HG02973 (cell line): ENCODE results near the gene PFKFB4.
"Not testable (repeated sequence)": the region's sequence is repeated elsewhere in the genome, so short reads cannot be mapped to it uniquely, and the experiment has no call there.

Experiments used
- ATAC-seq: cut with Tn5 transposase; IDR thresholded peaks from one replicate; pipeline ENCODE4 v1.9.1; 2021; ENCODE audit warnings: moderate library complexity; ENCODE audit not compliant: unreplicated experiment

The PFKFB4 gene

DNA sequence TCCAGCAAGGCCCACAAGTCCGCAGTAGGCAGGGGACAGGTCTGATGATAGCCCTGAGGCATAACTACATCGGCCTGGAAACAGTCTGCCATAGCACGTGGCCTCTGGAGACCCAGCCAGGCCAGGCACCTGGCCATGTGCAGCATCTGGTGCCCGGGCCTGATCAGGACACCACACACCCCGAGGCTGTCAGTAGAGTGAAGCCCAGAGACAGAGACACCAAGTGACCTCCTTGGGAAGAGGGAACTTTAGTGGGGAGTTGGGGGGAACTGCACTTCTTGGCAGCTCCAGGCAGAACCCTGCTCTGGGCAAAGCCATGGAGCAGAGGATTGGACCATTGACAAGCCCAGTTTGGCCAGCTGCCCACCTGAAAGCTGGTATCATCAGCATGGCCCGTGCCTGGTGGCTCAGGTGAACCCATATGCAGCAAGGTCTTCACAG lies 53.9 kb downstream of the PFKFB4 start:
- no peak for ATAC-seq

DNA sequence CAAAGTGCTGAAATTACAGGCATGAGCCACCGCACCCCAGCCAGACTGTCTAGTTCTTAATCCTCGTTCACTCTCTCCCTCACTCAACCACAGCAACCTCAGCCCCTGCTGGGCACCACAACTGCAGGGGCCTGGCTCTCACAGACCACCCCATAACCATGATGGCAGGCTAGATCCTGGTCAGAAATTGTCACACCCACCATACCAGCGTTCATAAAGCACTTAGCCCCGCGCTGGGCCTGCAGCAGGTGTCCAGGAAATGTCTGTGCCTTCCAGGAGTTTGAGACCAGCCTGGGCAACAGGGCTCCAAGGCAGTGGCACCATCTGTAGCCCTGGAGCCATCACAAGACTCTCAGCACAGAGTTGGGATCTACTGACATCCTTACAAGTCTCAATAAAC lies 54.5 kb downstream of the PFKFB4 start:
- ATAC-seq, result no peak

DNA sequence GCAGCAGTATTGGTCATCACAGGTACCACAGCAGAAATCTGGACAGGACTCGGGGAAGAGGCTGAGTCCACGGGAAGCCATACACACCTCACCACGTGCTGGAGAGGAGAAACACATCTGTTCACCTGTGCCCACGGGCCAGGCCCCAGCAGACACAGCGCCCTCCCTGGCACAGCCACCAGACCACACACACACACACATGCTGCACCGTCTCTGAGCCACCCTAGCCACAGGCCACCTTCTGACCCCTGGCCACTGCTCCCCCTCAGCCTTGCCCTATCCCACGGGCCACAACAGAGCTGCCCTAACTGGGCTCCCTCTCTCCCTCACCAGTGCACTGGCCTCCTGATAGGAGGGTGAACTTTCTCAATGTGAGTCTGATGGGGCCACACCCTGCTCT lies 55.4 kb downstream of the PFKFB4 start:
- ATAC-seq, result no peak

DNA sequence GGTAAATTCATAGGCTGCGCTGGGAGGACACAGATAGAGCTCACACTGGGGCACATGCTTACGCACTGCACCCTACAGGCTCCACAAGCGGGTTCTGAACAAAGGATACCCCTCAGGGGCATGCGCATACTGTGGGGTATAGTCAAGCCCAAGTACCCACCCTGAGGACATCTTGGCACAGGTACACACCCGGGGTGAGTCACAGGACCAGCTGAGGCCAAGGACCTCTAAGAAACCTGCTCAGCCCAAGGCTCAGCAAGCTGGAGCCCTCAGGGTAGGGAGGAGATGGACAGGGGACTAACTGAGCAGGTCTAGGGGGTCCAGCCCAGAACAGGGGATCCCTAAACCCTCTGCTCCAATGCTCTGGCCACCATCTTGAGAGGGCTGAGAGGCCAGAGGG lies 55.9 kb downstream of the PFKFB4 start:
- no peak for ATAC-seq

DNA sequence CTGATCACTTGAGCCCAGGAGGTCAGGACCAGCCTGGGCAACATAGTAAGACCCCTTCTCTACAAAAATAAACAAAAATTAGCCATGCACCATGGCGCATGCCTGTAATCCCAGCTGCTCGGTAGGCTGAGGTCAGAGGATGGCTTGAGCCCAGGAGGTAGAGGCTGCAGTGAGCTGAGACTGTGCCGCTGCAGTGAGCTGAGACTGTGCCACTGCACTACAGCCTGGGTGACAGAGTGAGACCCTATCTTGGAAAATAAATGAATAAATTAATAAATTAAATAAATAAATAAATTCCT lies 63.5 kb downstream of the PFKFB4 start:
- no peak for ATAC-seq

DNA sequence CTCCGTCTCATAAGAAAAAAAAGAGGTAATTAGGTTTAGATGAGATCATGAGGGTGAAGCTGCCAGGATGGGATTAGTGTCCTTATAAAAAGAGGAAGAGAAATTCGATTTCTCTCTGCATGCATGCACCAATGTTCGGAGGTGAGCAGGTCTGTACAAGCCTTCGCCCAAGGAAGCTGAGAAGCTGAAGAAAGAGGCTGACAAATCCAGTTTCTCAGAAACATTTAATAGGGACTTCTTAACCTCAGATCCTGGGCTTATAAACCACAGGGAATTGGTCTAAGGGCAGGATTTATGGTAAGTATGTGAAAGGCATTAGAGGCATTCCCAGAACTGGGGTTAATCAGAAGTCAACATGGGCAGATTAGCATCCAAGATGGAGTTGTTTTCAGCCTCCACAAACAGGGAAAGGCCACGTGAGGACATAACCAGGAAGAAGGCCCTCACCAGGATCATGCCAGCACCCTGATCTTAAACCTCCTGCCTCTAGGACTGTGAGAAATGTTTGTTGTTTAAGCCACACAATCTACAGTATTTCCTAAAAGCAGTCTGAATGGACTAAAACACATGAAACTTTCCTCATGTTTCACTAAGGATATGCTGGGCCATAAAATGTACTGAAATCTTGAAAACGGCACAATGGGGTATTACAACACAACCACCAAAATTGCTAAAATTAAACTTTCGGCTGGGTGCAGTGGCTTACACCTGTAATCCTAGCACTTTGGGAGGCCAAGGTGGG lies 64.0 kb downstream of the PFKFB4 start:
- no peak for ATAC-seq

DNA sequence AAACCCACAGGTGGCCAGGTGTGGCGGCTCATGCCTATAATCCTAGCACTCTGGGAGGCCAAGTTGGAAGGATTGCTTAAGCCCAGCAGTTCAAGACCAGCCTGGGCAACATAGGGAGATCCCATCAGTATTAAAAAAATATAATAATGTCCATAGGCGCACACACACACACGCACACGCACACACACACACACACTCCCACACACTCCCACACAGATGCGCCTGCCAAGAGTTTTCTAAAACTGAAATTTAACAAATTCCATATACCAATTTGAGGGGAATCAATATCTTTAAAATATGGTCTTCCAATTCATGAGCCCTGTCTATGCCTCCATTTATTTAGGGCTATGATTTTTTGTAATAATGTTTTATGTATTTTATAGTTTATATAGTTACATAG lies 69.7 kb downstream of the PFKFB4 start:
- ATAC-seq, result no peak

DNA sequence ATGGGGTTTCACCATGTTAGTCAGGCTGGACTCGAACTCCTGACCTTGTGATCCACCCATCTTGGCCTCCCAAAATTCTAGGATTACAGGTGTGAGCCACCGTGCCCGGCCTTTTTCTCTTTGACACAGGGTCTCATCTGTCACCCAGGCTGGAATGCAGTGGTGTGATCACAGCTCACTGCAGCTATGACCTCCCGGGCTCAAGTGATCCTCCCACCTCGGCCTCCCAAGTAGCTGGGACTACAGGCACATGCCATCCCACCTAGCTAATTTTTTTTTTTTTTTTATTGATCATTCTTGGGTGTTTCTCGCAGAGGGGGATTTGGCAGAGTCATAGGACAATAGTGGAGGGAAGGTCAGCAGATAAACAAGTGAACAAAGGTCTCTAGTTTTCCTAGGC lies 73.8 kb downstream of the PFKFB4 start:
- ATAC-seq, result not testable (repeated sequence)

DNA sequence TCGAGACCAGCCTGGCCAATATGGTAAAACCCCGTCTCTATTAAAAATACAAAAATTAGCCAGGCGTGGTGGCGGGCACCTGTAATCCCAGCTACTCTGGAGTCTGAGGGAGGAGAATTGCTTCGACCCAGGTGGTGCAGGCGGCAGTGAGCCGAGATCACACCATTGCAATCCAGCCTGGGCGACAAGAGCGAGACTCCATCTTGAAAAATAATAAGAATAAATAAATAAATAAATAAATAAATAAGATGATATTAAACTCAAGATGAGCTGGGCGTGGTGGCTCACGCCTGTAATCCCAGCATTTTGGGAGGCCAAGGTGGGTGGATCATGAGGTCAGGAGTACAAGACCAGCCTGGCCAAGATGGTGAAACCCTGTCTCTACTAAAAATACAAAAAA lies 75.7 kb downstream of the PFKFB4 start:
- ATAC-seq, result not testable (repeated sequence)

DNA sequence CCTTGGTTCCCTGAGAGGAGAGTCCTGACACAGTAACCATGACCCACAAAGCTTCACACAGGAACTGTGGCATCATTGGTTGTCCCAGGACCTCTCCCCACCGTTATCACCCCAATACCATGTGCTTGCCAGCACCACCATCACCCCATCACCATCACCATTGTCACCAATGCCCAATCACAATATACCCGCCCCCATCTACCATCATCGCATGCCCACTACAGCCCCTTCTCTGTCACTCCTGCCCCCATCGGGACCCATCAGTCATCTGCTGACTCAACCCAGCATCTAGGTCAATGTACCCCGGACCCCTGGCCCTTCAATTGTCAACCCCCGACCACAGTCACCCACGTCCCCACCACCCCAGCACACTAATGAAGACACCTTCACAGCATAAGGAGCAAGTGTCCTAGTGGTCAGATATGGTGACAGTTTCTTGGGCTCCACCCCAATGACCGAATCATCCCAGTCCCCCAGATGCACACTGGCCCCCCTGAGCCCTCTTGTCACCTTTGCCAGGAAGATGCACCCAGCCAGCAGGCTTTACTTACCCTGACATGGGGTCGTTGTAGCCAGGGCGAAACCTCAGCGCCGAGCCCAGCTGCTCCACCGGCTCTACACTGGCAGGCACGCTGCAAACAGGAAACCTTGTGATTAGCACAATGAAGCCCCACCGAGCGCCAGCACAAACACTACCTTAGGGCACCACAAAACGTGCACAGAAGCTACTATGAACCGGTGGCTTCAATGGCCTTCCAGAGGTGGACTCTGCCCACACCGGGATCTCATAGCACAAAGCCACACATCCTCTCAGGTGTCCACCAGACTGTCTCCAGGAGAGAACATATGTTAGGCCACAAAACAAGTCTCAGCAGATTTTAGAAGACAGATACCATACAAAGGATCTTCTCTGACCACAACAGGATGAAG lies 77.7 kb downstream of the PFKFB4 start:
- no peak for ATAC-seq

DNA sequence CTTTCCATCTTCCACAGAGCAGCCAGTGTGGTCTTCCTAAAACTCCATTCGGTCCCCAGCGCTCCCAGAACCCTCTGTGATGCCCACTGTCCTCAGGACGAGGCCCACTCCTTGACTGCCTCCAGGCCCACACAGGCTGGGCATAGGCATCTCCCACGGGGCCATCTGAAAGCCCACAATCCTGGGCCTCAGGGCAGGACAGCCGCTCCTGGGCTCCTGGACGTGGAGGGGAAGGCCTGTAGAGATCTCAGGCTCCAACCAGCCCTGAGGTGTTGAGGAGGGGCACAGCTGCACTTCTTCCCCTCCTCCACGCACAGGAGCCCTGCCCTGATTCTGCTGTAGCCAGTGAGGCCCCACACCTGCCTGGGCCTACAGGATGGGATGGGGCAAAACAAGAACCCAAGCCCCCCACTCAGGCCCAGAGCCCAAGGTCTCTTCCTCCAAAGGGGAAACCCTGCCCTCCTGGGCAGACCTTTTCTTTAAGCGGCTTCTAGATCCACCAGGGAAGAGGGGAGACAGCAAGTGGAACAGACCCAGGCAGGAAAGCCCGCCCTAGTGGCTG lies 78.6 kb downstream of the PFKFB4 start:
- no peak for ATAC-seq

DNA sequence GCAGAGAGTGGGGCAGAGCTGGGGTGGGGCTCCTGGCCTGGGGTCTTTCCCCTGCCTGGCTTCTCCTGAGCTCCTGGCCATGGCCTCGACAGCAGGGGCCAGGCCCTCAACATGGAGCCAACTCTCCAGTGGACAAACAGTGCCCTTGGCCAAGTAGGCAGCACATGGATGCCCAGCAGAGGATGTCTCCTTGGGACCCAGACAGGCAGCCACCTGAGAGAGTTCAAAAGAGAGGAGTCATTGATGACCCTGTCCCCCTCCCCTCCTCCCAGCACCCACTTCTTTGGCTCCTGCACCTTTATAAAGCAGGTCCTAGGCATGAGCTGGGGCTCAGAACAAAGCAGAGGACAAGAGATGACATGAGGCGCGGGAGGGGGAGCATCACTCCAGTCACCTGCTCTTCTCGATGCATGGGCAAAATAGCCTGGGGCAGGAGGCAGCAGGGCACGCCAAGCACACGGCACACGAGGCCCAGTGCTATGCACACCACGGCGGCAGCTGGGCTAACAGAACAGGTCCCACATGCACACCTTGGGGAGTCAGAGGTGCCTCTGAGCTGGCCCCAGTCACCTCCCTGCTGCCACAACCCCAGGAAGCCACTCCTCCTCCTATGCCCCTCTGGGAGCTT lies 80.1 kb downstream of the PFKFB4 start:
- ATAC-seq, result no peak

DNA sequence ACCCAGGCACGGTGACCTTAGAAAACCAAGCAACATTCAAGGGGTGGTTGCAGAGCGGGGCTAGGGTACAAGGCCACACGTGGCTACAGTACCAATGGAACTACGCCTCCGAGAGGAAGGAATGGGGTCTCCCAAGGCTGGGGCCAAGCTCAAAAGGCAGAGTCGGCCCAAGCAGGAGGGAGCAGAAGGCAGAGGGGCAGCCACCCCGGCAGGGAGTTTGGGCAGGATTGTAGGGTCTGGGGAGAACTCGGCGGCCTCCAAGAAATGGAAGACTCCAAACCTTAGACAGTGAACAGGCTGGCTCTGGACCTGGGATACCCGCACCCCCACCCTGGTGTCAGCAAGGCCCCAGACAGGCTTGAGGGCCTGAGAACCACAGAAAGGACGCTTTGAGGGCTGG lies 81.4 kb downstream of the PFKFB4 start:
- no peak for ATAC-seq

DNA sequence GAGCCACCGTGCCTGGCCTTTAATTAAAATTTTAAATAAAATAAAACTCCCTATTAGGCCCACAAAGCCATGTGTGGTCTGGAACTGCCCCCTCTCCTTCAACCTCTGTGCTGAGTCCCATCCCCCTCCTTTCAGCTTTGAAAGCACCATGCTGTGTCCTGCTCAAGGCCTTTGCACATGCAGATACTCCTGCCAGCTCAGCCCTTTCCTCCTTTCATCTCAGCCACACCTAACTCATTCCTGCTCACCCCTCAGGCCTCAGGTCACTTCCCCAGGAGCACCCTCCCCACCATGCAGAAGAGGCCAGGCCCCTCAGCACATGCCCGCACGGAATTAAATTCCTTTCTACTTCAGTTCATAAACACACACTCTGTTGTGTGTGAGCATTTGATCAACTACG lies 82.0 kb downstream of the PFKFB4 start:
- ATAC-seq, result no peak

DNA sequence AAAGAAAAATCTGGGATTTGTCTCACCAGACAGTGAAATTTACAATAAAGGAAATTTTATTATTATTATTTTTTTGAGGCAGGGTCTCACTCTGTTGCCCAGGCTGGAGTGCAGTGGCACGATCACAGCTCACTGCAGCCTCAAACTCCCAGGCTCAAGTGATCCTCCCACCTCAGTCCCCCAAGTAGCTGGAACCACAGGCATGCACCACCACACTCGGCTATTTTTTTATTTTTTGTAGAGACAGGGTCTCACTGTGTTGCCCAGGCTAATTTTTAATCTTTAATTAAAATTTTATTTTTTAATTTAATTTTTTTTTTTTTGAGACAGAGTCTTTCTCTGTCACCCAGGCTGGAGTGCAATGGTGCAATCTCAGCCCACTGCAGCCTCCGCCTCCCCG lies 82.6 kb downstream of the PFKFB4 start:
- not testable (repeated sequence) for ATAC-seq

DNA sequence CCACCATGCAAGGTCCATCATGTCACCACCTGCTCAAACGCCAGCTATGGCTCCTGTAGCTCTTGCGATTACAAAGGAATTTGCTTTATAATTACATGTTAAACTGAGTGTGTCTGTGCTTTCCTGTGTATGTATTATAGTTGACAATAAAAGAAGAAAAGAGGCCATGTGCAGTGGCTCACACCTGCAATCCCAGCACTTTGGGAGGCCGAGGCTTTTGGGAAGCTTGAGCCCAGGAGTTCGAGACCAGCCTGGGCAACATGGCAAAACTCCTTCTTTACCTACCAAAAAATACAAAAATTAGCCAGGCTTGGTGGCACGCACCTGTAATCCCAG lies 83.0 kb downstream of the PFKFB4 start:
- ATAC-seq, result no peak

DNA sequence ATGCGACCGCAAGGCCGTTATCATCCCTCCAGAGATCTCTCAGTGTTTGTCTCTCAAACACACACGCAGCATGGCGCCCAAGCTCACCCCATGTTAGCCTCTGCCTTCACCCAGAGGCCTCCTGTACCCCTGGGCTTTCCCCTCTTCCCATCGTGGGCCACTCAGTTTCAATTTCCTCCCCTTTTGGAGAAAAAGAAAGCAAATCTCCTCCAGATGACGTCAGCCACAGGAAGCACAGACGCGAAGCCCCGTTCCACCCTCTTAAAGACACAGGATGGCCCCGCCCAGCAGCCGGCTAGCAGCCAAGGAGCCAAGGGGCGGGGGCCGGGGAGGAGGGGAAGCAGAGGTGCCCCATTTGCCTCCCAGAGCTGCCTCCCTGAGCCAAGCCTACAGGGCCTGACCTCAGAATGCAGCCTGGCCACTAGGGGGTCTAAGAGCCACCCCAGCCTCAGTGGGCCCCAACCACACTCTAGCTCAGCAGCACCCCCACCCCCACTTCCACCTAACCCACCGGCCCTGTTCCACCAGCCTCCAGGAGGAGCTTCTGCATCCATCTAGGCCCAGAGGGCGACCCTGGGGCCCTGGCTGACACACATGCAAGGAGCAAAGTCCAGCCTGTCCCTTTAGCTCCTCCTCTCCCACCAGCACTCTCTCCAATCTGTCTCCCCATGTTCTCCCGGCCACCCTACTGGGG lies 83.5 kb downstream of the PFKFB4 start:
- ATAC-seq, result peak; percentile 73

DNA sequence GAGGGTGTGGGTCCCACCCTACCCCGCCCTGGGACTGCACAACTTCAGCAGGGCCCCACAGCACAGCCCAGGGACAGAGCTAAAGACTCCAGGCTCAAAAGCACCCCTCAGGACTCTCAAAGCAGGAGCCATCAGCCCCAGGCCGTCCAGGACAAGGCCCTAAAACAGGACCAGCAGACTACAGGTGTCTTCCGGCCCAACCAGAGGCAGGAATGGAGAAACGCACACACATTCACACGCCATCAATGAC lies 84.0 kb downstream of the PFKFB4 start:
- no peak for ATAC-seq

DNA sequence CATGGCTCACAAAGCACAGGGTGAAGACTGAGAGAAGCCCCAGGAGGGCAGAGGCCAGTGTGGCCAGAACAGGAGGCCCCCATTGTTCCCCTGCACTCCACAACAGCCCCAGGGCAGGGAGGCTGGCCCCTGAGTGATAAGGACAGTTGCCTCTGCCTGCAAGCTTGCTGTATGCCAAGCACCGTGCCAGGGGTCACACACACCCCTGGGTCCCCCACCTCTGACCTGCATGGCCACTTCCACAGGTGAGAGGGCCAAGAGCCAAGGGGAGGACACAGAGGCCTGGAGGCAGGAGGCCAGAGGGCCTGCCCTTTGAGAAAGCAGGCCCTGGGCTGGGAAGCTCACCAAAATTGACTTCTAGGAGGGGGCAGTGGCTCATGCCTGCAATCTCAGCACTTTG lies 86.3 kb downstream of the PFKFB4 start:
- ATAC-seq, result no peak

DNA sequence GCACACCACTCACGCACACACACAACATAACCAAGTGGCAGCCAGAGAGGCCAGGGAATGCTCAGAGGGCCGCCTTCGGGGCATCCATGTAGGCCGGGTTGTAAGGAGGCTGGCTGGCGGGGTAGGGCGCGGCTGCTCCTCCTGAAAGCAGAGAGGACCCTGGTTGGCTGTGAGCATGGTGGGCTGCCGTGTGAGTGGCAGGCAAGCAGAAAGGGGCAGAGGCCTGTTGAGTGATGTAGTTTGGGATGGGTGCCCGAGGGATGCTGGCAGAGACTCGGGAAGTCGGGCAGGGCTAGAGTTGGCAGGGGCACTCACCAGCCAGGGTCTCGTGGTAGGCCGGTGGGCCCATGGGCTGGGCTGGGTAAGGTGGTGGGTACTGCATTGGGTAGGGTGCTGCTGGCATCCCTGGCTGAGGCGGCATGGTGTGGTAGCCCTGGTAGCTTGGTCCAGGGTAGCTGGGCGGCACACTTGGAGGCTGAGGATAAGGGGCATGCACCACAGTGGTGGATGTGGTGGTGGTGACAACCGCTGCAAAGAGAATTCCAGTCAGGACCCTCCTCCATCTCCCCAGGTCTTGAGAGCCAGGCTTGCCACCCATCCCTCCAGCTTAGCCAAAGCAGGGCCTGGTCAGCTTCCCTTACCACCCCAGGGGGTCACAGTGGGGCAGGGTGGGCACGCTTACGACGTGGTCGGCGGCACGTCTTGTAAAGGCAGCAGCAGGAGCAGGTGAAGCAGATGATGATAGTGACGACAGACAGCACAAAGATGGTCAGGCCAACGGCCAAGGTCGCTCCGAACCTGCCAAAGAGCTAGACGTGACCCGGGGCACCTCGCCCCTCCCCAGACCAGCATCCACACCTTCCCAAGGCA lies 87.3 kb downstream of the PFKFB4 start:
- ATAC-seq, result no peak
